HG03439 (cell line): ENCODE data around the gene ICA1.
"Not testable (repeated sequence)": the region's sequence is repeated elsewhere in the genome, so short reads cannot be mapped to it uniquely, and the experiment has no call there.

ENCODE experiments used
- ATAC-seq: cut with Tn5 transposase; IDR thresholded peaks from one replicate; pipeline ENCODE4 v1.9.1; 2021; ENCODE audit warnings: mild to moderate bottlenecking, moderate library complexity; ENCODE audit not compliant: unreplicated experiment

ICA1 gene

GRCh38 chr7:8261711-8262695 lies at the start of gene ICA1:
Gene ICA1, minus strand, starts transcription at chr7:8262167. Its CDS starts 26,241 bp downstream, at chr7:8235926.
- peak; percentile 53 for ATAC-seq

DNA sequence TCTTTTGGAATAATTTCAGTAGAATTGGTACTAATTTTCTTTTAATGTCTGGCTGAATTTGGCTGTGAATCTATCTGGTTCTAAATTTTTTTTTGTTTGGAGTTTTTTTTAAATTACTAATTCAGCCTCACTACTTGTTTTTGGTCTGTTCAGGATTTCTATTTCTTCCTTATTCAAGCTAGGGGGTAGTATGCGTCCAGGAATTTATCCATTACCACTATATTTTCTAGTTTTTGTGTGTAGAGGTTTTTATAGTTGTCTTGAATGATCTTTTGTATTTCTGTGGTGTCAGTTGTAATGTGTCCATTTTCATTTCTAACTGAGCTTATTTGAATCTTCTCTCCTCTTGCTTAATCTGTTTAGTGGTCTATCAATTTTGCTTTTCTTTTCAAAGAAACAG lies 48.9 kb upstream of the ICA1 start:
- ATAC-seq = no peak

GRCh38 chr7:8305625-8306388 lies 43.8 kb upstream of the ICA1 start:
- ATAC-seq = no peak

GRCh38 chr7:8305104-8305503 lies 43.1 kb upstream of the ICA1 start:
- no peak for ATAC-seq

DNA sequence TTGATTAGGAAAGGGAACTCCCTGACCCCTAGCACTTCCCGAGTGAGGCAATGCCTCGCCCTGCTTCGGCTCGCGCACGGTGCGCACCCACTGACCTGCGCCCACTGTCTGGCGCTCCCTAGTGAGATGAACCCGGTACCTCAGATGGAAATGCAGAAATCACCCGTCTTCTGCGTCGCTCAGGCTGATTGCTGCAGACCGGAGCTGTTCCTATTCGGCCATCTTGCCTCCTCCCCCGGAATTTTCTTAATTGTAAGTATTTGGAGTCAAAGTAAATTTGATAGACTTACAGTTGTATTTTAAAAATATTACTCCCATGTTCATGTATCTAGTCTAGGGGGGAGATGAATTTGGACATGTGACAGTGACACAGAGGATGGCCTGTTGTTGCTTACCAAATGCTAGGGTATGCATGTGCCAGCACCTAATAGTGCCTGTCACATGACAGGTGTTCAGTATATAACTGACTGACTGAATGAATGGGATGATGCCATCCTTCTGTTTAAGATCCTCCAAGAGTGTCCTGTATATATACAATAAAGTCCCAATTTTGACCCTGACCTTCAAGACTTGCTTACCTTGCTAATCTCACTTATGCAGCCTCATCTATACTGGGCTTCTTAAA lies 42.0 kb upstream of the ICA1 start:
- ATAC-seq = no peak

- ATAC-seq = not testable (repeated sequence)
Observed at GRCh38 chr7:8297023-8297422, 35.1 kb upstream of the ICA1 start.

- ATAC-seq = no peak
Observed at GRCh38 chr7:8296362-8296659, 34.3 kb upstream of the ICA1 start.

DNA sequence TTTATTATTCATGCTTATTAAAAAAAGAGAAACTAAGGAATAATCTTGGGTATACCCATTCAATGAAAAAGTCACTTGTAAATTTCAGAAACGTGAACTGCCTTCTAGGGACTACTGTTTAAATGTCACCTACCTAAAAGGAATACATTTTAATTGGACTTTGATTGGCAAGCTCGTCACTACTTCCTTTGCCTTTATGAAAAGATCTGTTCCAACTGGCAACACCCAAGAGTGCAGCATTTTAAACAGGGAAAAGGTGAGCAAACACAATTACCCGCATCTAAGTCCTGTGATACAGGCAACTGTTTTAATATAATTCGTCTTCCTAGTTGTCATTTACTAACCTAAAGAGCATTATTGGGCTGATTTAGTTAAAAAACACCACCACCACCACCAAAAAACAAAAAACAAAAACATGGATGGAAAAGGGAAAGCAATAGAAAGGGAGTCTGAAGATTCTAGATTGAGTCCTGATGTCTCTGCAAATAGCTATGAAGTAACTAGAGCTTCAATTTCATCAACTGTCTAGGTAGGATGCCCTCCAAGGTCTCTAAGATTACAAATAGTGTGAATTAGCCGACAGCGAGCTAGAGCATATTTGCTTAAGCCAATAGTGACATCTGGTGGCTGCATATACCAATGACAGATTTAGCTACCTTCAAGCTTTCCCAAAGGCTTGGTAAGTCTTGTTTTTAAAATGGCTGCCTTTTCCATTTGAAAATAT lies 33.8 kb upstream of the ICA1 start:
- peak; percentile 97 for ATAC-seq

- ATAC-seq = no peak
Observed at GRCh38 chr7:8291397-8292141, 29.6 kb upstream of the ICA1 start.

- ATAC-seq = no peak
Observed at GRCh38 chr7:8290645-8291308, 28.8 kb upstream of the ICA1 start.

GRCh38 chr7:8286118-8286517 lies 24.2 kb upstream of the ICA1 start:
- no peak for ATAC-seq

GRCh38 chr7:8285155-8285554 lies 23.2 kb upstream of the ICA1 start:
- no peak for ATAC-seq

DNA sequence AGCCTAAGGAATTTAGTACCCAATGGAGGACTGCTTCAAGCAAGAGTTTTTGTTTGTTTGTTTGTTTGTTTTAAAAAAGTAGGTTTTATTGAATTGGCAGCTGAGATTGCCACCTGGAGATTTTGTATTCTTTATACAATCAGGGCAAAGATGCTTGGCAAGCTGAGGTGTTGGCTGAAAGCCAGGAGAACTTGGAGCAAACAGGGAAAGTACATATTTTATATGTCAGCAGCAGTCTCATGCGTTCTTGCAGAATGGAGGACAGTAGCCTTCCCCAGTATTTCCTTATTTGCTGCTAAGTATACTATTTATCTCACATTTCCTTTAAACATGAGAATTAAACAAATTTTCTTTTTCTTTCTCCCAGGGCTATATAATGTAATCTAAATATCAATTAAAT lies 22.6 kb upstream of the ICA1 start:
- no peak for ATAC-seq

GRCh38 chr7:8283968-8284367 lies 22.0 kb upstream of the ICA1 start:
- ATAC-seq = no peak

DNA sequence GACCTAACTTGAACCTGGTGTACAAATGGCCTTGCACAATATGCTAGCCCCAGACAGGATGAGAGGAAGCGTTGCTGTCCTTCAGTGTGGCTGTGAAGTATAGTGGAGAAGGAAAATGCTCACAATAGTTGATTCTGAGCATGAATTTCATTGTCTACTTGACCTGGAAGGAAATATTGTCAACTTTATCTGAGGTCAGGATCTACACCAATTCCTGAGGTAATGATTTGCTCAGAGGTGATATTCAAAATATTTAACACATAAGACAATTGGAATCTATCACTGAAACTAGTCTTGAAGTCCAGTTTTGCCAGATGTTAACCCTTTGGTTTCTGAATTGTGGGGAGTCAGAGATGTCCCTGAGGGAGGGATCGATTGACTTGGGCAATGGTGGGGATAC lies 20.9 kb upstream of the ICA1 start:
- ATAC-seq = no peak

DNA sequence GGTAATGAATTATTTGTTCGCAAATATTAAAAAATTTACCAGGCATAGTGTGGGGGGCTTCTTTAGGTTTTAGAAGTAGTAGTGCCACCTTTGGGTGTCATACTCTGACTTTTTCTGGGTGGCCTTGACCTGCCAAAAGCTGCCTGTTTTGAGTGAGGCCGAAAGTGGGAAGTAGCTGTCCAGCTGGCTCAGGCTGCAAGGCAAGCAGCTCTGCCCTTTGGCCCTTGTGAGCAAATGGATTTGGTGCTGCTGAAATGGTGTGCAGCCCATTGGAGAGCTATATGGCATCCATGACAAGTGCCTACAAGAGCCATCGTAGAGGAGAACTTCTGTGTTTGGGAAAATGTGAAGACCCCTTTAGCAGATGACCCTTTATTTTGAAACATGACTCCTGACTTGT lies 20.2 kb upstream of the ICA1 start:
- no peak for ATAC-seq

- ATAC-seq = no peak
Observed at GRCh38 chr7:8278183-8278582, 16.2 kb upstream of the ICA1 start.

DNA sequence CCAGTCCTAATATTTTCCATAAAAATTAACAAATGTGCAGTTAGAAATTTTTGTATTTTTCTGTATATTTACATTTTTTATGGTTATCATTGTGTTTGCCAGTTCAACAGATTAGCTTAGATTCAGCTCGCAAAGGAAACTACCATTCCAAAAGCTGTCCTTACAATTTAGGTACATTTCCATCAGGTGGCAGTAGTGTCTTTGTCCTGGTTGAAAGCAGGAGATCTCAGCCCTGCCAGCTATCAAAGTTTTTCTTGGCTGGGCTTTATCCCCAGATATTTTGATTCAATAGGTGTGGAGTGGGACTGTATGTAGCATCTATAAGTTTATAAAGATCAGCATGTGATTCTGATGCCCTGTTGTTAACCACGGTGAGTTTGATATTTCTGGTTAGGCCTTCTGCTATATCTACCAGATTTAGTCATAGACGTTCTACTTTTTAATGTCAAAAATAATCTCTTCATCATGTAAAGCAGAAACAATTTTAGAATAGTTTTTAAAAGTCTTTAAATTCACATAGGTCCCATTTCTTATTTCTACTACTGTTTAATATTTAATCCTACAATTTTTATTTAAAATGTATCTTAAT lies 15.5 kb upstream of the ICA1 start:
- no peak for ATAC-seq

DNA sequence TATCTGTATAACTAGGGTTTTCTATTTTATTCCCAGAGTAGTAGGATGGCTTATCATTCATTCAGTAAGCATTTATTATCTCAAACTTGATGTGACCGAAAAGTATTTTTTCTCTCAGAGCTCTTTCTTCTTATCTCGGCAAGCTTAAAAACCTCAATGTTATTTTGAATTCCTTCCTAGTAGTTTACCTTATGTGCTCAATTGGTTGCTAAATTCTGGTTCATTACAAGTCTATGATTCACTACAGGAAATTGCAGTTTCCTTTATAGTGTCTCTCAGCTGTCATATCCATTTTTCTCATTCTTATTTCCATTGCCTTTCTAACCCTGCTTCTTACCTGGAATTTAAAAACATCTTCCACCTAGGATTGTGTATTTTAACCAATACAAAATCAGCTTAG lies 12.6 kb upstream of the ICA1 start:
- ATAC-seq = no peak
